ENCODE measurements around the gene TPM3.

DNA sequence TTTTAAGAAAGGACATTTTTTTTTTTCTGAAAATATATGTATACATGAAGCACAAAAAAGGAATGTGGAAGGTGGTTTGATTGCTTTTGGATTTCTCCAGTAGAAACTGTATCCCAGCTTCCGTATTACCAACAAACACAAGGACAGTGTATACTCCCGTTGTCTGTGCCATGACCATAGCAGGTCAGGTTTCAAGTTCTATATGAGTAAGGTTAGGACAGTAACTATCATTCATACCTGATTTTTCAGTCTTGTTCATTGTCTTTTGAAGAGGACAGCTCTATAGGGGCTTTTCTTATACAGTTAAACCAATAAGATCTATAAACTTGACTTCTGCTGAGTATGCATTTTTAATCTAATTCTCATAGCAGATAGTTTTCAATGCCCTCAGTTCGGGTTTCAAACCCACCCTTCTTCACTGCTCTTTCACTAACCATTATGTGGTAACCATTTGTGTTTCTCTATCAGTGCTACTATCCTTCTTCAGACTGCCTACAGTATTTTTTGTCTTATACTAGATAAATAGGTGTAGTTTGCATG, 48.5 kb upstream of the TPM3 start:
- no peak for TF ChIP-seq POLR2A (IDR thresholded peaks at IDR 0.05)
- no peak for TF ChIP-seq CTCF (IDR thresholded peaks at IDR 0.05)
